Nephron (organoid): ENCODE measurements around the gene HIGD1C.
"Not testable (repeated sequence)": the region's sequence is repeated elsewhere in the genome, so short reads cannot be mapped to it uniquely, and the experiment has no call there.

ENCODE experiments used
- H3K27ac Mint-ChIP-seq, 3 experiments: 2 replicates each; pipeline ENCODE4 v1.8.0; 2020; ENCODE audit warnings: mixed read lengths in 3 of 3, mild to moderate bottlenecking in 2 of 3, moderate library complexity in 1 of 3
- H3K27me3 Mint-ChIP-seq: 2 replicates; pipeline ENCODE4 v1.8.0; 2021; ENCODE audit warnings: low read depth, mild to moderate bottlenecking, moderate library complexity, mixed read lengths
- H3K36me3 Mint-ChIP-seq: 2 replicates; pipeline ENCODE4 v1.8.0; 2020; ENCODE audit warnings: low read depth, mixed read lengths
- H3K4me1 Mint-ChIP-seq: 2 replicates; pipeline ENCODE4 v1.8.0; 2020; ENCODE audit warnings: mixed read lengths
- H3K4me3 Mint-ChIP-seq, 3 experiments: 2 replicates each; pipeline ENCODE4 v1.8.0; 2020; ENCODE audit warnings: mild to moderate bottlenecking in 3 of 3, mixed read lengths in 3 of 3, moderate library complexity in 2 of 3
- H3K9me3 Mint-ChIP-seq: 2 replicates; pipeline ENCODE4 v1.8.0; 2020; ENCODE audit warnings: mixed read lengths
- CTCF ChIP-seq, 3 experiments: fragments of 200-600 bp; sonication (generic); IDR thresholded peaks; one replicate each; pipeline ENCODE4 v1.5.0; 2021; ENCODE audit warnings: antibody characterized with exemption in 3 of 3; ENCODE audit not compliant: unreplicated experiment in 3 of 3

The HIGD1C gene

GRCh38 chr12:51009056-51009440, 56.7 kb downstream of the HIGD1C start:
- Mint-ChIP-seq H3K36me3 (peaks cover 42% of the 10 kb centered on the region), H3K27me3 (no peaks in the 10 kb centered on the region)
- TF ChIP-seq CTCF (IDR thresholded peaks at IDR 0.05; ENCODE audit: unreplicated experiment in 3 of 3), result no peak

DNA sequence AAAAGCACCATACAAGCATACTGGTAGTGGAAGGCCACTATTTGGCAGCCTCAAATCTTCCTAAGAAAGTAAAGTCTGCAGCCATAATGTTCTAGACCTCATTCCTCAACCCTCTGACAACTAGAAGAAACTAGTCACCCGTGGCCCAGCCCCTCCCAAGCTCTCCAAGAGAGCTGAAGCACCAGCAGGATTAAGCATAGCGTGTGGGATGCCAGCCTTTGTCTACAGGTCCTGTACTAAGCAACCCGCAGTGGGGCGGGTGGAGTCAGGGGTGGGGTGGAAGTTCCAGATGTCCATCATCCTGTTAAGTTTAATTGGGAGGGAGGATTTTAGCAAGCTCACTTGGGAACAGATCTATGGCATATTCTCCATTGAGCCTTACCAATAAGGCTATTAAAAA, 59.6 kb downstream of the HIGD1C start:
- H3K36me3 Mint-ChIP-seq, result peaks cover 16% of the 10 kb centered on the region
- peak overlapping the region in 2 of 3 experiments; percentile 61 to 66 for H3K27ac Mint-ChIP-seq
- TF ChIP-seq CTCF (IDR thresholded peaks at IDR 0.05; ENCODE audit: unreplicated experiment in 3 of 3), result no peak
- no peaks in the 10 kb centered on the region for H3K27me3 Mint-ChIP-seq
- H3K4me1 Mint-ChIP-seq, result peaks cover 28% of the 10 kb centered on the region
- no peaks in the 10 kb centered on the region for H3K9me3 Mint-ChIP-seq
- no peak overlapping the region for H3K4me3 Mint-ChIP-seq

More at GRCh38 chr12:51009056-51009440, 56.7 kb downstream of the HIGD1C start:
- H3K4me1 Mint-ChIP-seq, result peaks cover 28% of the 10 kb centered on the region
- peak overlapping the region in 2 of 3 experiments; percentile 38 to 67 for H3K27ac Mint-ChIP-seq
- no peaks in the 10 kb centered on the region for H3K9me3 Mint-ChIP-seq
- no peak overlapping the region for H3K4me3 Mint-ChIP-seq

DNA sequence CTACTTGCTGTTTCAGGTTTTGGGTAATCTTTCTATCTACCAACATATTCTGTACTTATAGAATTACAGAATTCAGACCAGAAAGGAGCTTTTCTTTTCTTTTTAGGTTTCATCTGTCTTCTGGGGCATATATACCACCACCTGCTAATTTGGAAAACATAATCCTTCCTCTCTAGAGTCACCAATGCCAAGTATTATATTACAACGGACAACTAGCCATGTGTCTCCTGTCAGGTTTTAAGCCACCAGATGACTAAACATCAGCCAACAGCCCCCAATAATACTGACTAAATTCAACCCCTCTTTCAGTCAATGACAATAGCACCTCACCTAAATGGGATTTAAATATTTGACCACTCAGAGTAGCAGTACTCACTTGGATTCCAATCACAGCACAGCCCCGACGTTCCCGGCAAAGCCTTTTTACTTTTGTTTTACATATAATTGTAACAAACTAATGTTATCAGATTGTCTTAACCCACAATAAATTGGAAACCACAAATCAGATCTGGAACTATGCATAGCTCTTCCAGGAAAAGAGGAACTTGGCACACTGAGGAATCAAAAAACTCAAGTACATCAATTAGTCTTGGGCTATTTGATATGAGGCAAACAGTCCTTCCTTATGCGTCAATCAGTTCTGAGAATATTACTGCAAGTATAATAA, 60.4 kb downstream of the HIGD1C start:
- Mint-ChIP-seq H3K27me3 (no peaks in the 10 kb centered on the region), H3K36me3 (peaks cover 13% of the 10 kb centered on the region), H3K4me1 (peaks cover 28% of the 10 kb centered on the region), H3K27ac (peak overlapping the region; percentile 48 to 61 (median 60)), H3K4me3 (no peak overlapping the region), H3K9me3 (no peaks in the 10 kb centered on the region)
- TF ChIP-seq CTCF (IDR thresholded peaks at IDR 0.05; ENCODE audit: unreplicated experiment in 3 of 3), result no peak

GRCh38 chr12:51013441-51013840, 61.1 kb downstream of the HIGD1C start:
- Mint-ChIP-seq H3K9me3 (no peaks in the 10 kb centered on the region), H3K4me1 (peaks cover 28% of the 10 kb centered on the region), H3K27ac (peak overlapping the region in 1 of 3 experiments; percentile 48), H3K36me3 (peaks cover 7% of the 10 kb centered on the region), H3K4me3 (no peak overlapping the region), H3K27me3 (no peaks in the 10 kb centered on the region)
- no peak for TF ChIP-seq CTCF (IDR thresholded peaks at IDR 0.05; ENCODE audit: unreplicated experiment in 3 of 3)

GRCh38 chr12:51014467-51014866, 62.1 kb downstream of the HIGD1C start:
- not testable (repeated sequence) for H3K4me3 Mint-ChIP-seq, H3K27me3 Mint-ChIP-seq, H3K36me3 Mint-ChIP-seq, H3K27ac Mint-ChIP-seq, H3K9me3 Mint-ChIP-seq
- peaks cover 22% of the 10 kb centered on the region for H3K4me1 Mint-ChIP-seq

DNA sequence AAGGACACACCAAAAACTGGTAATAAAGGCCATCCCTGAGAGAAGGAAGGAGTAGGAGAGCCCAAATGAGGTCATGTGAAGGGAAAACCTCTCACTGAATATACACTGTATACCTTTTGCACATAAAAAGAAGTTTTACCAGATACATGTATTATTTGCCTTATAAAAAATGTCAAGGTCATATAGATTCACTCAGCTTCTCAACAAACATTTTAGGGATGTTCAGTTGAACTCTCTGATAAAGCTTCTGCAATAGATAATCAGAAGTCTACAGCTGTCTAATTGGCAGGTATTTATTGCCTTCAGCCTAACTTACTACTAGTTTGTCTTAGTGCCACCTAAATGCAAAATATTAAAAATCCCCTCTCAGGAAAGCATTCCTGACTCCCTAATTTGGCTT, 65.1 kb downstream of the HIGD1C start:
- peaks cover 25% of the 10 kb centered on the region for H3K4me1 Mint-ChIP-seq
- H3K27ac Mint-ChIP-seq, result peak overlapping the region in 1 of 3 experiments; percentile 1
- no peak overlapping the region for H3K4me3 Mint-ChIP-seq
- no peaks in the 10 kb centered on the region for H3K9me3 Mint-ChIP-seq
- no peak for TF ChIP-seq CTCF (IDR thresholded peaks at IDR 0.05; ENCODE audit: unreplicated experiment in 3 of 3)
- H3K36me3 Mint-ChIP-seq, result no peaks in the 10 kb centered on the region
- no peaks in the 10 kb centered on the region for H3K27me3 Mint-ChIP-seq
